OCI-LY7 (cell line): Measurements from ENCODE around the gene VPS37D. TPM values are rescaled to one million over a fixed set of nuclear protein-coding genes. Genes with fewer than 3 reads are reported as not detected.

Experiments
- BruUV-seq: library from RNA; stranded (reverse); fragments of 400-500 nt; replicated peaks from 2 replicates; lab custom pipeline; 2021; lab: Mats Ljungman, UMichigan
- CTCF ChIA-PET: fragments of 300-600 bp; sonication (Branson Sonifier 250); formaldehyde crosslinking; loops from one replicate; lab custom pipeline; 2022; ENCODE audit warnings: antibody characterized with exemption; ENCODE audit not compliant: unreplicated experiment; lab: Charles Lee
- POLR2A ChIA-PET: fragments of 300-600 bp; sonication (Branson Sonifier 250); formaldehyde crosslinking; loops from one replicate; lab custom pipeline; 2022; ENCODE audit warnings: antibody characterized with exemption; lab: Charles Lee
- DNase-seq: peaks from one replicate; pipeline ENCODE4 v3.0.0-alpha.2; 2015; ENCODE audit warnings: low spot score
- H2AFZ ChIP-seq: fragments of 200-600 bp; sonication (generic), shearing (Covaris generic); 2 replicates; pipeline ENCODE4 v1.6.1; 2014; ENCODE audit warnings: mild to moderate bottlenecking, antibody characterized with exemption, low read length, moderate library complexity
- H3K27ac ChIP-seq: fragments of 200-600 bp; sonication (generic); 2 replicates; pipeline ENCODE4 v1.5.1; 2014; ENCODE audit warnings: mixed run types, low read depth, mild to moderate bottlenecking, moderate library complexity, low read length, inconsistent platforms; ENCODE audit not compliant: poor library complexity, severe bottlenecking
- H3K36me3 ChIP-seq: fragments of 200-600 bp; sonication (generic); 2 replicates; pipeline ENCODE4 v1.6.1; 2014; ENCODE audit warnings: mild to moderate bottlenecking, antibody characterized with exemption, low read length, moderate library complexity, mixed read lengths; ENCODE audit not compliant: insufficient read depth
- H3K4me1 ChIP-seq: fragments of 200-600 bp; sonication (generic); 2 replicates; pipeline ENCODE4 v1.5.1; 2014; ENCODE audit warnings: mild to moderate bottlenecking, low read length; ENCODE audit not compliant: insufficient read depth, poor library complexity, severe bottlenecking
- H3K4me2 ChIP-seq: fragments of 200-600 bp; sonication (generic); 2 replicates; pipeline ENCODE4 v1.6.1; 2014; ENCODE audit warnings: mild to moderate bottlenecking, low read length
- H3K4me3 ChIP-seq: fragments of 200-600 bp; sonication (generic); 2 replicates; pipeline ENCODE4 v1.5.1; 2014; ENCODE audit warnings: mild to moderate bottlenecking, low read depth, low read length; ENCODE audit not compliant: poor library complexity, severe bottlenecking
- H3K79me2 ChIP-seq: fragments of 200-600 bp; sonication (generic); 2 replicates; pipeline ENCODE4 v1.6.1; 2016; ENCODE audit warnings: low read depth, mild to moderate bottlenecking, low read length, moderate library complexity, mixed read lengths; ENCODE audit not compliant: insufficient read depth
- H3K9me2 ChIP-seq: fragments of 200-600 bp; sonication (generic); 2 replicates; pipeline ENCODE4 v1.6.1; 2016; ENCODE audit warnings: mild to moderate bottlenecking, low read length, mixed read lengths; ENCODE audit not compliant: insufficient read depth
- H3K9me3 ChIP-seq: fragments of 200-600 bp; sonication (generic); 2 replicates; pipeline ENCODE4 v1.6.1; 2014; ENCODE audit warnings: mild to moderate bottlenecking, mixed run types, low read length, mixed read lengths
- H4K20me1 ChIP-seq: fragments of 200-600 bp; sonication (generic); 2 replicates; pipeline ENCODE4 v1.6.1; 2014; ENCODE audit warnings: mild to moderate bottlenecking, antibody characterized with exemption, low read length, moderate library complexity, mixed read lengths; ENCODE audit not compliant: insufficient read depth
- EZH2phosphoT487 ChIP-seq: fragments of 200-600 bp; sonication (generic); IDR thresholded peaks from 2 replicates; pipeline ENCODE4 v1.6.1; 2018; ENCODE audit warnings: low read depth, borderline replicate concordance, mild to moderate bottlenecking, mixed run types, antibody characterized with exemption, low read length, moderate library complexity, mixed read lengths
- intact Hi-C: fragments of 100-400 bp; cut with micrococcal nuclease; formaldehyde crosslinking; loops from one replicate; pipeline ENCODE4 v1.10.0; 2022; ENCODE audit not compliant: unreplicated experiment
- total RNA-seq, 2 experiments: library from RNA; depleted of rRNA in 1 of 2; stranded (reverse); fragments of >200 nt in 1 of 2; shearing (Covaris generic) in 1 of 2; gene quantifications; 2 replicates each; pipeline ENCODE4 v1.2.3, GENCODE V29; 2014 to 2022
- TF ChIP-seq, protein P1 (sequence below): fragments of 200-600 bp; sonication (generic); conservative IDR thresholded peaks from 2 replicates; pipeline ENCODE4 v1.5.1; 2014; ENCODE audit warnings: mild to moderate bottlenecking, antibody characterized with exemption, low read length, moderate library complexity, mixed read lengths

The VPS37D gene
- total RNA-seq, 2 experiments from 2014 or later = 5.3 TPM

DNA sequence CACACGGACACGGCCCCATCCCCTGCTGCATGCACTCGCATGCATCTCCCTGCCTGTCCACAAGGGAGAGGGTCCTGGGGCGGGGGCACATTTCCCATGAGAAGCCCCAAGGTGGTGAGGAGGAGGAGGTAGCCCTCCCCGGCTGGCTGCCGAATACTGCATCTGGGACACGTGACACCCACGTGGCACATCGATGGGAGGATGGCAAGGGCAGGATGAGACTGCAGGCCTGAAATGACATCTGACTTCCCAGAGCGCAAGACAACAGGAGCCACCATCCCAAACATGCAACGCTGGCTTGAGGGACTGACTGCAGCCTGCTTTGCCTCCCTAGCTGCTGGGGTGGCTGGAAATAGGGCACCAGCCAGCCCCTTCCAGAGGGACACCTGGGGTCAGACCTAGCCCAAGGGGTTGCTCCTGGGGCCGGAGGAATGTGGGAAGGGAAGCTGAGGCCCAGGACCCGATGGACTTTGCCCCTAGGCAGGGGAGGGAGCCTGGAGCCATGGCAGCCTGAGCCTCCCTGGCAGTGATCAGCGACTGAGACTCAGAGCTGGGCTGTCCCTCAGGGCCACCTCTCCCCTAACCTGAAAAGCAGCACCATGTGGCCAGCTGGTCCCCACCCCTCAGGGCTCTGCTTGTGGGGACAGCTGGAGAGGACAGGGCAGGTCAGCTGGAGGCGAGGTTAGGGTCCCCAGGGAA is 31.9 kb downstream of the VPS37D start:
- H3K9me2 ChIP-seq = no peaks in the 10 kb centered on the region
- peaks cover 51% of the 10 kb centered on the region for H3K36me3 ChIP-seq
- TF ChIP-seq, protein P1, sequence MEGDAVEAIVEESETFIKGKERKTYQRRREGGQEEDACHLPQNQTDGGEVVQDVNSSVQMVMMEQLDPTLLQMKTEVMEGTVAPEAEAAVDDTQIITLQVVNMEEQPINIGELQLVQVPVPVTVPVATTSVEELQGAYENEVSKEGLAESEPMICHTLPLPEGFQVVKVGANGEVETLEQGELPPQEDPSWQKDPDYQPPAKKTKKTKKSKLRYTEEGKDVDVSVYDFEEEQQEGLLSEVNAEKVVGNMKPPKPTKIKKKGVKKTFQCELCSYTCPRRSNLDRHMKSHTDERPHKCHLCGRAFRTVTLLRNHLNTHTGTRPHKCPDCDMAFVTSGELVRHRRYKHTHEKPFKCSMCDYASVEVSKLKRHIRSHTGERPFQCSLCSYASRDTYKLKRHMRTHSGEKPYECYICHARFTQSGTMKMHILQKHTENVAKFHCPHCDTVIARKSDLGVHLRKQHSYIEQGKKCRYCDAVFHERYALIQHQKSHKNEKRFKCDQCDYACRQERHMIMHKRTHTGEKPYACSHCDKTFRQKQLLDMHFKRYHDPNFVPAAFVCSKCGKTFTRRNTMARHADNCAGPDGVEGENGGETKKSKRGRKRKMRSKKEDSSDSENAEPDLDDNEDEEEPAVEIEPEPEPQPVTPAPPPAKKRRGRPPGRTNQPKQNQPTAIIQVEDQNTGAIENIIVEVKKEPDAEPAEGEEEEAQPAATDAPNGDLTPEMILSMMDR = no peak
- intact Hi-C loops = no loop called here
- ChIA-PET POLR2A (interaction anchor here (0.7 kb wide), 1 partner anchor 973 kb away, joined by 3 read pairs; no protein-coding TSS in a partner anchor), CTCF (no interaction called here)
- DNase-seq = no peak
- no peak overlapping the region for H3K27ac ChIP-seq
- H3K4me2 ChIP-seq = no peak overlapping the region
- no peaks in the 10 kb centered on the region for H3K4me1 ChIP-seq
- no TSS peak for BruUV-seq
- no peak overlapping the region for H3K4me3 ChIP-seq
- H4K20me1 ChIP-seq = no peaks in the 10 kb centered on the region
- H3K79me2 ChIP-seq = no peaks in the 10 kb centered on the region
- no peak overlapping the region for H2AFZ ChIP-seq
- no peaks in the 10 kb centered on the region for H3K9me3 ChIP-seq

DNA sequence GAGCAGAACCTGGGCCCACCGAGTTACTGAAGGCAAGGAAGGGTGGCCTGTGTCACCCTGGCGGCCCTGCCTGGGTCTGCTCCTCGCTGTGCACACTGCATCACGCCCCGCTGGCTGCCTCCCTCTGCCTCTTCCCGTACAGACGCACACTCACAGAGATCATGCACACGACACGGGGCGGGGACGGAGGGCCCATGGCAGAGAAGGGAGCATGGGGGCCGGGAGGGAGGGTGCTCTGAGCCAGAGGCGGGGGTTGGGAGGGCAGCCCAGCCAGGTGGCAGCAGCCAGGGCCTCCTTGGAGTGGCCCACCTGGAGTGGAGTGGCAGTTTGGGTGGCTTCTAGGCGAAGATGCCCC is 32.4 kb downstream of the VPS37D start:
- Histone ChIP-seq H3K4me2 (no peak overlapping the region), H3K27ac (no peak overlapping the region), H3K9me2 (no peaks in the 10 kb centered on the region), H3K4me3 (no peak overlapping the region), H3K36me3 (peaks cover 46% of the 10 kb centered on the region), H4K20me1 (no peaks in the 10 kb centered on the region), H3K4me1 (no peaks in the 10 kb centered on the region), H2AFZ (no peak overlapping the region), H3K79me2 (no peaks in the 10 kb centered on the region), H3K9me3 (no peaks in the 10 kb centered on the region)
- TF ChIP-seq, protein P1 = no peak
- TF ChIP-seq EZH2phosphoT487 = no peak
- ChIA-PET POLR2A (no interaction called here), CTCF (no interaction called here)
- no TSS peak for BruUV-seq
- no peak for DNase-seq
- intact Hi-C loops = no loop called here

DNA sequence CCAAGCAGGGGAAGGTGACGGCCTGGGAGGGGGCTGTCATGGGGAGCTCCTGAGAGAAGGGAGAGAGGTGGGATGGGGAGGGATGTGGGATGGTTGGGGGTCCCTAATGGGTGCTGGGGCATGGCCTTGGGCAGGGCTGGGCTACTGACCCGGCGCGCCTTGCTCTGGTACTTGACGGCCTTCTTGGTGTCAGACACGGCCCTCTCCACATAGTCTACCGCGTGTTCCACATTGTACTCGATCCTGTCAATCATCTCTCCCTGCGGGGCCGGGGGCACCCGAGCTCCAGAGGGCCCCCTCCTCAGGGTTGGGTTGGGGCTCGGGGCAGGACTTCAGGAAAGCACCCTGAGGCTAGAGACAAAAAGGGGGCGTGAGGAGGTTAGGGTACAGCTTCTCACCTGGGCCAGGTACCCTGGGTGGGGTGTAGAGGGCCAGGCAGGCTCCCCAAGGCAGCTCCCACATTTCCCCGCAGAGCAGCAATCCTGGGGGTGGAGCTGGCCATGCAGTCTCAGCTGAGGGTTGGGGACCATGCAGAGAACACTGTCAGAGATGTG is 33.0 kb downstream of the VPS37D start:
- H3K9me3 ChIP-seq = no peaks in the 10 kb centered on the region
- no peak overlapping the region for H3K4me2 ChIP-seq
- TF ChIP-seq, protein P1 = no peak
- no peak for TF ChIP-seq EZH2phosphoT487
- ChIA-PET POLR2A (interaction anchor here (0.5 to 1.0 kb wide), 3 partner anchors 9 to 502 kb away, joined by 3 to 4 read pairs (median 3); no protein-coding TSS in a partner anchor), CTCF (interaction anchor here (0.6 kb wide), 1 partner anchor 682 kb away, joined by 3 read pairs; no protein-coding TSS in a partner anchor)
- no peak for DNase-seq
- H3K9me2 ChIP-seq = no peaks in the 10 kb centered on the region
- H2AFZ ChIP-seq = no peak overlapping the region
- no peaks in the 10 kb centered on the region for H3K4me1 ChIP-seq
- H3K4me3 ChIP-seq = no peak overlapping the region
- H3K27ac ChIP-seq = no peak overlapping the region
- peaks cover 42% of the 10 kb centered on the region for H3K36me3 ChIP-seq
- no peaks in the 10 kb centered on the region for H4K20me1 ChIP-seq
- no peaks in the 10 kb centered on the region for H3K79me2 ChIP-seq
- no TSS peak for BruUV-seq
- intact Hi-C loops = no loop called here
